Measurements from ENCODE around the gene KRT79. TPM values are rescaled to one million over a fixed set of nuclear protein-coding genes. Genes with fewer than 3 reads are reported as not detected.

The KRT79 gene
- total RNA-seq, 1 donor from 2014 or later, result not detected

DNA sequence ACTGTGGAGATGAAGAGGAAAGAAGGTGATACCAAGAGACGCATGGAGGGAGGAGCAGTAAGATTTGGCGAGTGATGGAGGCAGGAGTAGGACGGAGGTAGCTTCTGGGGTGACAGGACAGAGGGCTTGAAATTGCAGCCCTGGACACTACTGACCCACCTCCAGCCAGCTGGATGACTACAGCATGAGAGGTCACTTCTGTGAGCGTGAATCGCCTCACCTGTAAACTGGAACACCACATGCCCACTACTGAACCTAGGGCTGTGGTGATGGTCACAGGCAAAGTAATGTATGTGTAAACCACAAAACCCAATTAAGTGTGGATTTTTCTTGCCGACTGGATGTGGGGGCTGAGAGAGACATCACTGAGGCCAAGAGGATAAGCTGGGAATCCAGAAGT is 13.6 kb downstream of the KRT79 start:
- H3K4me1 ChIP-seq, result peaks cover 0 to 3% of the 10 kb centered on the region in 2 donors
- intact Hi-C loops (cut with DNase I), result no loop called here

DNA sequence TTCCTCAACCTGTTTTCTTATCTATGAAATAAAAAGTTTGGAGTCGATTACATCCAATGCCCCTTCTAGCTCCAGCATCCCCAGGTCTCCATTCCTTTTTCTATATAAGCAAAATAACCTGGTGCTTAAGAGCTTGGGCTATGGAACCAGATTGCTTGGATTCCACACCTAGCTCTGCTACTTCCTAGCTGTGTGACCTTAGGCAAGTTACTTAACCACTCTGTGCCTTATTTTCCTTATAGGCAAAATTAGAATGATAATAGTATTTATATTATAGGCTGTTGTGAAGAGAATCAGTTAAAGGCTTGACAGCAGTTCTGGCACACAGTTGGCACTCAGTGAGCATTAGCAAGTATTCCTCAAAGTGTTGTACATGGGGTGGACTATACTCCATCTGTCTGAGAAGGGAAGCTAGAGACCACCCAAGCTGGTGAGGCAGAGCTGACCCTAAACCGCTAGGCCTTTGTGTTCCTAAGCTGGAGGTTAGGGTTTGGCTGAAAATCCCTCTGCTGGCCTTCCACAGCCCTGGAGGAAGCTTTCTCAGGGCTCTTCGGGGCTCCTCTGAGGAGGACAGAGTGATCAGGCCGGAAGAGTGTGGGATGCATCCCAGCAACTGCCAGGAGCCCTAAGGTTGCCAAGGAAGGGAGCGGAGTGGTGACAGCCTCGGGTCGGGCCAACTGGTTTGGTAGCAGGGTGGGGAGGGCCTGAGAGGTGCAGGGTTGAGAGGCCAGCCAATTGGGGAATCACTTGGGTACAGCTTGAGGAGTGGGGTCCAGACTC is 14.2 kb downstream of the KRT79 start:
- H3K4me1 ChIP-seq, result peaks cover 0 to 3% of the 10 kb centered on the region in 2 donors
- H3K36me3 ChIP-seq, result no peaks in the 10 kb centered on the region
- intact Hi-C loops (cut with DNase I), result no loop called here
- H3K4me3 ChIP-seq, result no peak overlapping the region
- H3K9me3 ChIP-seq, result no peaks in the 10 kb centered on the region
- H3K27ac ChIP-seq, result no peak overlapping the region
- TF ChIP-seq, protein P1, sequence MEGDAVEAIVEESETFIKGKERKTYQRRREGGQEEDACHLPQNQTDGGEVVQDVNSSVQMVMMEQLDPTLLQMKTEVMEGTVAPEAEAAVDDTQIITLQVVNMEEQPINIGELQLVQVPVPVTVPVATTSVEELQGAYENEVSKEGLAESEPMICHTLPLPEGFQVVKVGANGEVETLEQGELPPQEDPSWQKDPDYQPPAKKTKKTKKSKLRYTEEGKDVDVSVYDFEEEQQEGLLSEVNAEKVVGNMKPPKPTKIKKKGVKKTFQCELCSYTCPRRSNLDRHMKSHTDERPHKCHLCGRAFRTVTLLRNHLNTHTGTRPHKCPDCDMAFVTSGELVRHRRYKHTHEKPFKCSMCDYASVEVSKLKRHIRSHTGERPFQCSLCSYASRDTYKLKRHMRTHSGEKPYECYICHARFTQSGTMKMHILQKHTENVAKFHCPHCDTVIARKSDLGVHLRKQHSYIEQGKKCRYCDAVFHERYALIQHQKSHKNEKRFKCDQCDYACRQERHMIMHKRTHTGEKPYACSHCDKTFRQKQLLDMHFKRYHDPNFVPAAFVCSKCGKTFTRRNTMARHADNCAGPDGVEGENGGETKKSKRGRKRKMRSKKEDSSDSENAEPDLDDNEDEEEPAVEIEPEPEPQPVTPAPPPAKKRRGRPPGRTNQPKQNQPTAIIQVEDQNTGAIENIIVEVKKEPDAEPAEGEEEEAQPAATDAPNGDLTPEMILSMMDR (IDR thresholded peaks at IDR 0.05), result no peak
- DNase-seq (ENCODE audit: low spot score in 2 of 2), result no peak
- H3K27me3 ChIP-seq, result no peaks in the 10 kb centered on the region

More for the DNA sequence above, 13.6 kb downstream of the KRT79 start:
- H3K27me3 ChIP-seq, result no peaks in the 10 kb centered on the region
- no peak overlapping the region for H3K27ac ChIP-seq
- H3K9me3 ChIP-seq, result no peaks in the 10 kb centered on the region
- no peak for DNase-seq (ENCODE audit: low spot score in 2 of 2)
- H3K36me3 ChIP-seq, result no peaks in the 10 kb centered on the region
- TF ChIP-seq, protein P1 (IDR thresholded peaks at IDR 0.05), result no peak
- H3K4me3 ChIP-seq, result no peak overlapping the region

DNA sequence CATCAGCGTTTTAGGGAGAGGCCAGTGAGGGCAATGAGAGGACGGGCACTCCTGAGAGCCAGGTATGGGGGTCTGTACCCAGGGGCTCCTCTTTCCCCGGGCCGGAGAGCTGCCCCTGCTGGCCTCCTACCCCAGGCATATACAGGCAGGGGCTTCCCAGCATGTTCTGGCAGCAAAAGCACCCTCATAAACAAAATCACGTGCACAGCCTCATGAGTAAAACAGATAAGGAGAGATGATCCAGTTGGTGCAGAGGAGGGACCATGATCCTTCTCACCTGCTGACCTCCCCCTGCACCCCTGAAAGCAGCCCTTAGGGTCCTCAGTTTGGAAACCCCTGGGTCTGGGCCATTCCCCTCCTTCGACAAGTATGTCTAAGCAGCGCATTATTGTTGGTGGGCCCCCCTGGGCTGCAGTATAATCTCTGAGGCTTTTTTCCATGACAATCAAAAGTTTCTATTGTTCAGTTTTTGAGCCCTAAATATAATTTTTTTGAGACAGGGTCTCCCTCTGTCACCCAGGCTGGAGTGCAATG is 15.2 kb downstream of the KRT79 start:
- no peaks in the 10 kb centered on the region for H3K36me3 ChIP-seq
- peaks cover 0 to 3% of the 10 kb centered on the region in 2 donors for H3K4me1 ChIP-seq
- DNase-seq (ENCODE audit: low spot score in 2 of 2), result no peak
- intact Hi-C loops (cut with DNase I), result no loop called here
- no peak overlapping the region for H3K27ac ChIP-seq
- H3K27me3 ChIP-seq, result no peaks in the 10 kb centered on the region
- H3K4me3 ChIP-seq, result no peak overlapping the region
- TF ChIP-seq, protein P1 (IDR thresholded peaks at IDR 0.05), result no peak
- H3K9me3 ChIP-seq, result no peaks in the 10 kb centered on the region

DNA sequence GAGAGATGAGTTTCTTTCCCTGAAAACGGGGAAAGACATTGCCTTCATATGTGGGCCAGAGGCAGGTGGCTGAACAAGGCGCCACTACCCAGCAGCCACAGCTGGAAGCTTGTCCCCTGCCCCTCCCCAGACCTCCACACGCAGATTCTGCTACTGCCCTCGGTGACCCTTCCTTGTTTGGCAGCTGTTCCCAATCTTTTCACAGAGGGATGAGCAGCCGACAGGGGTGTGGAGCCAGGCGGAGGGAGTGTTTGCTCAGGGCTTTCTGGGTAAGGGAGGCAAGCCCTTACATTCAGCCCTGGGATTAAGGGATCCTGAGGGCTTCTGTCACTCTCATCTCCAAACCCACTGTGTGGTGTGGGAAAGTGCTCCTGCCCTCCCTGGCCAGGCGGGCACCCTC is 15.7 kb downstream of the KRT79 start:
- no peak for DNase-seq (ENCODE audit: low spot score in 2 of 2)

DNA sequence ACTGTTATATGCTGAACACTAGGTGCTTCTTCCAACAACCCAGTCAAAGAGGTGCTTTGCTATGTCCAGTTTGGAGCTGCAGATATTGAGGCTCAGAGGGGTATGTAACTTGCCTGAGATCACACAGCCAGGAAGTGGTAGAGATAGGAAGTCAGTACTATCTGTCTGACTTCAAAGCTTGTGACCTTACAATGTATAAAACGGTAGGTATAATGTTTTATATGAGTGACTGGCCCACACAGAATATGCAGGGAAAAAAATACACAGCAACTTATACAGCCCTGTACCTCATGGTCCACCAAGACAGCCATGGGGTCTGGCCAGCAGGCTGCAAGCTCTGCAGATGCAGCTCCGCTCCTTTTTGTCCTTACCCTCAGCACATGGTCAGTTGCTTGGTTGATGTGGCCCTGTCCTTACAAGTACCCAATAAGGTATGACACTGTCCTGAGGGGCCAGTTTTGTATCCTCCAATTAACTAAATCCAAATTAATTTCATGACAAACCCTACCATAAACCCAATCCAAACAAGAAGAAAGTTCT is 16.3 kb downstream of the KRT79 start:
- intact Hi-C loops (cut with DNase I), result no loop called here
- no peaks in the 10 kb centered on the region for H3K36me3 ChIP-seq
- H3K9me3 ChIP-seq, result no peaks in the 10 kb centered on the region
- no peaks in the 10 kb centered on the region for H3K27me3 ChIP-seq
- H3K4me1 ChIP-seq, result peaks cover 0 to 3% of the 10 kb centered on the region in 2 donors
- H3K27ac ChIP-seq, result no peak overlapping the region
- TF ChIP-seq, protein P1 (IDR thresholded peaks at IDR 0.05), result no peak
- no peak for DNase-seq (ENCODE audit: low spot score in 2 of 2)
- H3K4me3 ChIP-seq, result no peak overlapping the region

More for the DNA sequence above, 15.7 kb downstream of the KRT79 start:
- no peaks in the 10 kb centered on the region for H3K36me3 ChIP-seq
- H3K9me3 ChIP-seq, result no peaks in the 10 kb centered on the region
- no peak overlapping the region for H3K4me3 ChIP-seq
- peaks cover 0 to 3% of the 10 kb centered on the region in 2 donors for H3K4me1 ChIP-seq
- intact Hi-C loops (cut with DNase I), result no loop called here
- no peak overlapping the region for H3K27ac ChIP-seq
- H3K27me3 ChIP-seq, result no peaks in the 10 kb centered on the region
- TF ChIP-seq, protein P1 (IDR thresholded peaks at IDR 0.05), result no peak
